C4-2B (cell line): ENCODE results near the gene PIAS1.

Experiments used
- ZFX ChIP-seq: fragments of 450-650 bp; IDR thresholded peaks from 2 replicates; pipeline ENCODE4 v1.6.1; 2017
- TF ChIP-seq, protein P1 (sequence below): fragments of 450-650 bp; conservative IDR thresholded peaks from 2 replicates; pipeline ENCODE4 v1.5.1; 2017; ENCODE audit warnings: mild to moderate bottlenecking

DNA sequence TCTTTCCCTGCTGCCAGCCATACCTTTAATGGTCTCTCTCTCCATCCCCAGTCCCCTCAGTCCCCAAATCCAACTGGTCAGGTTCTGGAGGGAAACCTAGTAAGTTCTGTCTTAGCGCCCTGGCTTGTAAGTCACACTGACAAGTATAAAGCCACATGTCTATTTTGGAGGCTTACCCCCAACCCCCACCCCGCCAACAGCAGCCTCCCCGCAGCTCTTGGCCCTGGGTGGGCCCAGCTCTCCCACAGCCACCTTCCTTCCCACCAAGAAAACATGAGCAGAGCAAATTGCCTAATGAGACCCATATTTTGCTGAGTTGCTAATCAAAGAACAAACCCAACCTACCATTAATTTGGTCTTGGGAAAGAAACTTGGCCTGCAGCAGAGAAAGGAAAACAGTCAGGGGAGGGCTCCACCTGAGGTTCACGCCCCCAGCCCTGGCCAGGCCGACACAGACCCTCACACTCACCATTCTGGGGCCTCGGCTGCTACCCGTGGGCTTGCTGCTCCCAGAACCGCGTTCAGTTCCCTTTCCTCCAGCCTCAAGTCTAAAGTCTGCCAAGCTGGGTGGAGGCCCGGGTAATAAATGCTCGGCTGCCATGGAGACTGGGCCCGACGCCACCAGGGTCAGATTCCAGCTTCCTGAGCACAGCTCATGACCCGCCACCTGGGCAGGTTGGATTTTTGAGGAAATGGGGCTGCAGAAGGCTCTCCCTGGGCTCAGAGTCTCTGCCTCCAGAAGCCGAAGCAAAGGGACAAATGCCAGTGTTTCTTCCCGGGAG, 150.9 kb downstream of the PIAS1 start, which contains the start of gene CALML4:
- TF ChIP-seq, protein P1, sequence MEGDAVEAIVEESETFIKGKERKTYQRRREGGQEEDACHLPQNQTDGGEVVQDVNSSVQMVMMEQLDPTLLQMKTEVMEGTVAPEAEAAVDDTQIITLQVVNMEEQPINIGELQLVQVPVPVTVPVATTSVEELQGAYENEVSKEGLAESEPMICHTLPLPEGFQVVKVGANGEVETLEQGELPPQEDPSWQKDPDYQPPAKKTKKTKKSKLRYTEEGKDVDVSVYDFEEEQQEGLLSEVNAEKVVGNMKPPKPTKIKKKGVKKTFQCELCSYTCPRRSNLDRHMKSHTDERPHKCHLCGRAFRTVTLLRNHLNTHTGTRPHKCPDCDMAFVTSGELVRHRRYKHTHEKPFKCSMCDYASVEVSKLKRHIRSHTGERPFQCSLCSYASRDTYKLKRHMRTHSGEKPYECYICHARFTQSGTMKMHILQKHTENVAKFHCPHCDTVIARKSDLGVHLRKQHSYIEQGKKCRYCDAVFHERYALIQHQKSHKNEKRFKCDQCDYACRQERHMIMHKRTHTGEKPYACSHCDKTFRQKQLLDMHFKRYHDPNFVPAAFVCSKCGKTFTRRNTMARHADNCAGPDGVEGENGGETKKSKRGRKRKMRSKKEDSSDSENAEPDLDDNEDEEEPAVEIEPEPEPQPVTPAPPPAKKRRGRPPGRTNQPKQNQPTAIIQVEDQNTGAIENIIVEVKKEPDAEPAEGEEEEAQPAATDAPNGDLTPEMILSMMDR: no peak
- TF ChIP-seq ZFX: no peak
